HepG2 (cell line): ENCODE results near the gene PTH1R. TPM values are rescaled to one million over a fixed set of nuclear protein-coding genes. Genes with fewer than 3 reads are reported as not detected.

Source experiments
- DNMT1 ChIP-seq: sonication (generic); formaldehyde crosslinking; IDR thresholded peaks from 2 replicates; pipeline ENCODE4 v1.5.1; 2020; ENCODE audit warnings: mild to moderate bottlenecking, missing genetic modification reagents
- ELF3 ChIP-seq: IDR thresholded peaks from 2 replicates; pipeline ENCODE4 v1.6.1; 2016; ENCODE audit warnings: missing genetic modification reagents, missing compliant biosample characterization
- FOSL2 ChIP-seq: sonication (generic); formaldehyde crosslinking; IDR thresholded peaks from 2 replicates; pipeline ENCODE4 v1.4.0; 2020; ENCODE audit warnings: missing genetic modification reagents
- SALL2 ChIP-seq: sonication (generic); formaldehyde crosslinking; IDR thresholded peaks from 2 replicates; pipeline ENCODE4 v1.8.1; 2023; ENCODE audit warnings: mild to moderate bottlenecking, missing genetic modification reagents, inconsistent platforms
- U2AF2 ChIP-seq: fragments of 200-400 bp; formaldehyde crosslinking; IDR thresholded peaks from 2 replicates; pipeline ENCODE4 v1.6.1; 2017; ENCODE audit warnings: low read depth, mild to moderate bottlenecking, low read length
- polyA plus RNA-seq, 8 experiments: library from polyadenylated mRNA; depleted of rRNA in 3 of 8; stranded (reverse) in 7 of 8; unstranded in 1 of 8; fragments of >200 nt; fragmentation: Illumina TruSeq in 4 of 8; extraction: Trizol in 4 of 8; gene quantifications; 2 replicates each; pipeline versions ENCODE4 v1.2.1 to v1.2.3, GENCODE V29; 2011 to 2016; ENCODE audit warnings: low read depth in 4 of 8, missing spikeins in 1 of 8, mixed read lengths in 1 of 8; ENCODE audit not compliant: insufficient read depth in 1 of 8
- total RNA-seq, 5 experiments: library from RNA; depleted of rRNA; stranded (reverse); fragments of >200 nt; fragmentation: Illumina TruSeq; extraction: Trizol; gene quantifications; 2 replicates each; pipeline ENCODE4 v1.2.3, GENCODE V29; 2016; ENCODE audit warnings: low read depth in 1 of 5
- TF ChIP-seq, protein P1 (sequence below), 2 experiments: fragments of 450-650 bp in 1 of 2; sonication (generic) in 1 of 2; formaldehyde crosslinking; IDR thresholded peaks; 2 replicates each; pipeline versions ENCODE4 v1.5.0 to v1.8.0; 2020 to 2022; ENCODE audit warnings: mild to moderate bottlenecking in 1 of 2, missing genetic modification reagents in 1 of 2
- TF ChIP-seq, protein P2 (sequence below), 2 experiments: fragments of 450-650 bp in 1 of 2; sonication (generic) in 1 of 2; formaldehyde crosslinking in 1 of 2; IDR thresholded peaks; 2 replicates each; pipeline versions ENCODE4 v1.6.1 to v1.8.0; 2016 to 2022; ENCODE audit warnings: antibody characterized with exemption in 1 of 2, mild to moderate bottlenecking in 1 of 2, missing genetic modification reagents in 1 of 2

The PTH1R gene
- total and polyA plus RNA-seq, 2 of the 13 experiments (the other 11 are each of a cell fraction or from before 2014, with no cell fraction given) = not detected

DNA sequence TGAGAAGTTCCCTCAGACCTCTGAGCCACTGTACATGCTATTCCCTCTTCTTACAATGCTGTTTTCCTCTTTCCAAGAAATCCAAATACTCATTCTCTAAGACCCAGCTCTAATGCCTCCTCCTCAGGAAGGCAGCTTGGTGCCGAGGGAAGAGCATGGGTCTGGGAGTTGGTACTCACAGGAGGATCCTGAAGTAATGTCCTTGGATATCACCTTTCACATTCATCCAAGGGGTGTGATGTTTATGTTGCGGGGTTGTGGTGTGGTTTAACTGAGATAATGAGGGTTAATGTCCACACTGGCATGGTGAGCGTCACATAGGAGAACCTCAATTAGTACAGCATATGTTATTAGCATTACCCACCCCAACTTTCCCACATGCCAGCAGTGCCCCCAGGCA, 46.2 kb upstream of the PTH1R start (continued):
- TF ChIP-seq DNMT1 (CRISPR knock-in tag) = no peak
- no peak for TF ChIP-seq U2AF2
- no peak for TF ChIP-seq FOSL2 (CRISPR knock-in tag)
- no peak for TF ChIP-seq SALL2 (CRISPR knock-in tag)
- TF ChIP-seq, protein P1, sequence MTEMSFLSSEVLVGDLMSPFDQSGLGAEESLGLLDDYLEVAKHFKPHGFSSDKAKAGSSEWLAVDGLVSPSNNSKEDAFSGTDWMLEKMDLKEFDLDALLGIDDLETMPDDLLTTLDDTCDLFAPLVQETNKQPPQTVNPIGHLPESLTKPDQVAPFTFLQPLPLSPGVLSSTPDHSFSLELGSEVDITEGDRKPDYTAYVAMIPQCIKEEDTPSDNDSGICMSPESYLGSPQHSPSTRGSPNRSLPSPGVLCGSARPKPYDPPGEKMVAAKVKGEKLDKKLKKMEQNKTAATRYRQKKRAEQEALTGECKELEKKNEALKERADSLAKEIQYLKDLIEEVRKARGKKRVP (CRISPR knock-in tag; IDR thresholded peaks at IDR 0.05) = no peak
- TF ChIP-seq, protein P2, sequence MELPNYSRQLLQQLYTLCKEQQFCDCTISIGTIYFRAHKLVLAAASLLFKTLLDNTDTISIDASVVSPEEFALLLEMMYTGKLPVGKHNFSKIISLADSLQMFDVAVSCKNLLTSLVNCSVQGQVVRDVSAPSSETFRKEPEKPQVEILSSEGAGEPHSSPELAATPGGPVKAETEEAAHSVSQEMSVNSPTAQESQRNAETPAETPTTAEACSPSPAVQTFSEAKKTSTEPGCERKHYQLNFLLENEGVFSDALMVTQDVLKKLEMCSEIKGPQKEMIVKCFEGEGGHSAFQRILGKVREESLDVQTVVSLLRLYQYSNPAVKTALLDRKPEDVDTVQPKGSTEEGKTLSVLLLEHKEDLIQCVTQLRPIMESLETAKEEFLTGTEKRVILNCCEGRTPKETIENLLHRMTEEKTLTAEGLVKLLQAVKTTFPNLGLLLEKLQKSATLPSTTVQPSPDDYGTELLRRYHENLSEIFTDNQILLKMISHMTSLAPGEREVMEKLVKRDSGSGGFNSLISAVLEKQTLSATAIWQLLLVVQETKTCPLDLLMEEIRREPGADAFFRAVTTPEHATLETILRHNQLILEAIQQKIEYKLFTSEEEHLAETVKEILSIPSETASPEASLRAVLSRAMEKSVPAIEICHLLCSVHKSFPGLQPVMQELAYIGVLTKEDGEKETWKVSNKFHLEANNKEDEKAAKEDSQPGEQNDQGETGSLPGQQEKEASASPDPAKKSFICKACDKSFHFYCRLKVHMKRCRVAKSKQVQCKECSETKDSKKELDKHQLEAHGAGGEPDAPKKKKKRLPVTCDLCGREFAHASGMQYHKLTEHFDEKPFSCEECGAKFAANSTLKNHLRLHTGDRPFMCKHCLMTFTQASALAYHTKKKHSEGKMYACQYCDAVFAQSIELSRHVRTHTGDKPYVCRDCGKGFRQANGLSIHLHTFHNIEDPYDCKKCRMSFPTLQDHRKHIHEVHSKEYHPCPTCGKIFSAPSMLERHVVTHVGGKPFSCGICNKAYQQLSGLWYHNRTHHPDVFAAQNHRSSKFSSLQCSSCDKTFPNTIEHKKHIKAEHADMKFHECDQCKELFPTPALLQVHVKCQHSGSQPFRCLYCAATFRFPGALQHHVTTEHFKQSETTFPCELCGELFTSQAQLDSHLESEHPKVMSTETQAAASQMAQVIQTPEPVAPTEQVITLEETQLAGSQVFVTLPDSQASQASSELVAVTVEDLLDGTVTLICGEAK (IDR thresholded peaks at IDR 0.05) = no peak
- TF ChIP-seq, protein P2 (CRISPR knock-in tag; IDR thresholded peaks at IDR 0.05) = no peak
- TF ChIP-seq ELF3 (CRISPR knock-in tag) = no peak
